ENCODE results near the gene PIK3AP1. TPM values are rescaled to one million over a fixed set of nuclear protein-coding genes. Genes with fewer than 3 reads are reported as not detected.

The PIK3AP1 gene
- total RNA-seq, 1 experiment from 2014 or later, result 7.1 TPM

DNA sequence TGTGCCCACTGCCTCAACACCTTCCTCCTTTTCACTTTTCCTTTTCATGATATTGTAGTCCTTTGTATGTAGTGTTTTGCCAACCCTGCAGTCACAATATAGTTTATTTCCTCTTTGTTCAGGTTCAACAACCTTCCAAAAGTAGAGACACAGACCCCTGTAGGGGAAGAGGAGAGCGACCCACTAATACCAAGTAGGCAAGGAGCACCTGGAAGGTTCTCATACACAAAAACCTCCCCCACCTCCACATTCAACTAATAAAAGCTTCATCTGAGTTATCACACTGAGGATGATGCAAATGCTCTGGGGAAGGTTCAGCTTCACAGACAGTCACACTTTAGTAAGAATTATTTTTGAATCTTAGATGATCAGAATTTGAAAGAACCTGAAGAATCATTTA lies 41.6 kb downstream of the PIK3AP1 start (continued):
- TF ChIP-seq ELF1 (IDR thresholded peaks at IDR 0.05; ENCODE audit: borderline replicate concordance, low read depth) (no peak), EZH2 (IDR thresholded peaks at IDR 0.05) (no peak), MAX (IDR thresholded peaks at IDR 0.05) (no peak), POLR2A (IDR thresholded peaks at IDR 0.05; ENCODE audit: borderline replicate concordance, extremely low read depth, insufficient read depth, insufficient read length) (no peak), EZH2phosphoT487 (IDR thresholded peaks at IDR 0.05; ENCODE audit: borderline replicate concordance) (no peak), ATF3 (IDR thresholded peaks at IDR 0.05) (no peak), JUND (IDR thresholded peaks at IDR 0.05) (no peak), SRF (IDR thresholded peaks at IDR 0.05; ENCODE audit: low read depth) (no peak), EGR1 (IDR thresholded peaks at IDR 0.05; ENCODE audit: low read depth) (no peak), TCF7L2 (IDR thresholded peaks at IDR 0.05; ENCODE audit: borderline replicate concordance, extremely low read depth, insufficient read depth, insufficient read length) (no peak), ZFX (IDR thresholded peaks at IDR 0.05) (no peak), FOSL1 (IDR thresholded peaks at IDR 0.05; ENCODE audit: low read depth) (no peak)

DNA sequence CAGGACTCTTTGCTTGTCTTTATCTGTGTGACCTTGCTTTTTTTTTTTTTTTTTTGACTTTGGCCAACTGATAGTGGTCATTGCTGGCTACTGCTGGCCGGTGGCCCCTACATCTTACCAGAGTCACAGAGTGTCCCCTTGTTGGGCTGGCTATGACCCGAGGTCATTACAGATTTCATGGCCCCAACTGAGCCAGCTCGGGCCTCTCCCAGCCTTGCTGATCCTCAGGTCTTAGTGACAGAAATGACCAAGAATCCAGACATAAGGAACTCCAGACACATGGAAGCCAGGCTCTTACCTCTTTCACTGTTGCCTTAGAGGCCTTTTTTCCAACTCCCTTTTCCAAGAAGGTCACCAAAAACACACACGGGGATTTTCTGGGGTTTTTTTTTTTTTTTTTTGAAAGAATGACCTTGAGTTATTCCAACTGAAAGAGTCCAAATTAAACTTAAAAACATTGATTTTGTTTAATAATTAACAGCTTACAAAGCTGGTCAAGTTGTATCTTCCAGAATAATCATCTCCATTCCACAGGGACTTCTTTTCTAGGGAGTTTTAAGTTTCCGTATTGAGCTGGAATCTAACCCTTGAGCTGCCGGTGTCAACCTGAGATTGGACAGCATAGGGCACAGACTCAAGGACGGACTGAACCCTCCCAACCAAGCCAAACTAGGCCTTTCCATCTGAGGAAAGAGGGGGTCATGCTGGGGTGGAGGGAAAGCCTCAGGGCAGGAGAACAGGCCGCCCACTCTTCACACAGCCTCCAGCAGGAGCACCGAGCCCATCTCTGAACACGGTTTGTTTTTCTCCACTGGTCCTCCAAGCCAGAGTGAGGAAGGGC lies 43.8 kb downstream of the PIK3AP1 start:
- no peak for ATAC-seq
- Histone ChIP-seq H3K4me2 (ENCODE audit: low read length) (no peak overlapping the region), H3K9ac (ENCODE audit: low read length) (no peak overlapping the region), H2AFZ (ENCODE audit: low read depth, low read length, poor library complexity, severe bottlenecking) (no peak overlapping the region), H3K4me1 (ENCODE audit: control insufficient read depth in 1 of 2, insufficient read depth in 2 of 2, low read length in 2 of 2) (peaks cover 29 to 31% of the 10 kb centered on the region in 2 experiments), H3K79me2 (ENCODE audit: insufficient read depth, low read length) (no peaks in the 10 kb centered on the region), H3K36me3 (ENCODE audit: control insufficient read depth in 1 of 2, insufficient read depth in 2 of 2, low read length in 2 of 2) (no peaks in the 10 kb centered on the region), H3K9me2 (ENCODE audit: insufficient read depth) (no peaks in the 10 kb centered on the region), H3K27me3 (ENCODE audit: insufficient read depth, low read length) (no peaks in the 10 kb centered on the region), H3K4me3 (replicated peaks in 1 of 2; ENCODE audit: low read depth in 1 of 2, low read length in 2 of 2) (no peak overlapping the region), H3K9me3 (ENCODE audit: control insufficient read depth in 1 of 2, insufficient read depth in 1 of 2, low read depth in 1 of 2, low read length in 2 of 2) (no peaks in the 10 kb centered on the region), H4K20me1 (ENCODE audit: insufficient read depth) (no peaks in the 10 kb centered on the region), H3K27ac (ENCODE audit: low read depth, low read length) (no peak overlapping the region)
- BruUV-seq (replicated peaks), result no TSS peak
- intact Hi-C loops (cut with micrococcal nuclease), result no loop called here
- ChIA-PET RAD21 (ENCODE audit: low non-redundant PET in 1 of 2, low total read pairs in 2 of 2, uncharacterized antibody in 2 of 2, unreplicated experiment in 2 of 2) (no interaction called here), POLR2A (no interaction called here), CTCF (no interaction called here)
- no peak for DNase-seq (ENCODE audit: low read depth, low spot score)
- TF ChIP-seq ZNF274 (IDR thresholded peaks at IDR 0.05; ENCODE audit: low read depth, low read length), result no peak
- no peak for TF ChIP-seq ATF3 (IDR thresholded peaks at IDR 0.05)
- TF ChIP-seq, protein P1, sequence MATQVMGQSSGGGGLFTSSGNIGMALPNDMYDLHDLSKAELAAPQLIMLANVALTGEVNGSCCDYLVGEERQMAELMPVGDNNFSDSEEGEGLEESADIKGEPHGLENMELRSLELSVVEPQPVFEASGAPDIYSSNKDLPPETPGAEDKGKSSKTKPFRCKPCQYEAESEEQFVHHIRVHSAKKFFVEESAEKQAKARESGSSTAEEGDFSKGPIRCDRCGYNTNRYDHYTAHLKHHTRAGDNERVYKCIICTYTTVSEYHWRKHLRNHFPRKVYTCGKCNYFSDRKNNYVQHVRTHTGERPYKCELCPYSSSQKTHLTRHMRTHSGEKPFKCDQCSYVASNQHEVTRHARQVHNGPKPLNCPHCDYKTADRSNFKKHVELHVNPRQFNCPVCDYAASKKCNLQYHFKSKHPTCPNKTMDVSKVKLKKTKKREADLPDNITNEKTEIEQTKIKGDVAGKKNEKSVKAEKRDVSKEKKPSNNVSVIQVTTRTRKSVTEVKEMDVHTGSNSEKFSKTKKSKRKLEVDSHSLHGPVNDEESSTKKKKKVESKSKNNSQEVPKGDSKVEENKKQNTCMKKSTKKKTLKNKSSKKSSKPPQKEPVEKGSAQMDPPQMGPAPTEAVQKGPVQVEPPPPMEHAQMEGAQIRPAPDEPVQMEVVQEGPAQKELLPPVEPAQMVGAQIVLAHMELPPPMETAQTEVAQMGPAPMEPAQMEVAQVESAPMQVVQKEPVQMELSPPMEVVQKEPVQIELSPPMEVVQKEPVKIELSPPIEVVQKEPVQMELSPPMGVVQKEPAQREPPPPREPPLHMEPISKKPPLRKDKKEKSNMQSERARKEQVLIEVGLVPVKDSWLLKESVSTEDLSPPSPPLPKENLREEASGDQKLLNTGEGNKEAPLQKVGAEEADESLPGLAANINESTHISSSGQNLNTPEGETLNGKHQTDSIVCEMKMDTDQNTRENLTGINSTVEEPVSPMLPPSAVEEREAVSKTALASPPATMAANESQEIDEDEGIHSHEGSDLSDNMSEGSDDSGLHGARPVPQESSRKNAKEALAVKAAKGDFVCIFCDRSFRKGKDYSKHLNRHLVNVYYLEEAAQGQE (IDR thresholded peaks at IDR 0.05; ENCODE audit: low read depth), result no peak
- TF ChIP-seq FOSL1 (IDR thresholded peaks at IDR 0.05; ENCODE audit: low read depth), result no peak
- TF ChIP-seq MAX (IDR thresholded peaks at IDR 0.05), result no peak
- TF ChIP-seq TCF7L2 (IDR thresholded peaks at IDR 0.05; ENCODE audit: borderline replicate concordance, extremely low read depth, insufficient read depth, insufficient read length), result no peak
- no peak for TF ChIP-seq EZH2 (IDR thresholded peaks at IDR 0.05)
- TF ChIP-seq SRF (IDR thresholded peaks at IDR 0.05; ENCODE audit: low read depth), result no peak
- no peak for TF ChIP-seq YY1 (IDR thresholded peaks at IDR 0.05; ENCODE audit: extremely low read depth, insufficient replicate concordance, low read depth, low read length)
- no peak for TF ChIP-seq CTCF (IDR thresholded peaks at IDR 0.05 in 2 of 3, conservative IDR thresholded peaks at IDR 0.05 in 1 of 3; ENCODE audit: borderline replicate concordance in 1 of 3, insufficient read depth in 1 of 3, low read depth in 2 of 3, low read length in 2 of 3)
- TF ChIP-seq RAD21 (IDR thresholded peaks at IDR 0.05; ENCODE audit: low read depth), result no peak
- no peak for TF ChIP-seq SIN3A (IDR thresholded peaks at IDR 0.05; ENCODE audit: low read depth)

Data from HCT116 (cell line).